Measurements from ENCODE around the gene IFNL4. TPM values are rescaled to one million over a fixed set of nuclear protein-coding genes. Genes with fewer than 3 reads are reported as not detected.

IFNL4 gene
- total RNA-seq, 1 experiment from 2014 or later: not detected

DNA sequence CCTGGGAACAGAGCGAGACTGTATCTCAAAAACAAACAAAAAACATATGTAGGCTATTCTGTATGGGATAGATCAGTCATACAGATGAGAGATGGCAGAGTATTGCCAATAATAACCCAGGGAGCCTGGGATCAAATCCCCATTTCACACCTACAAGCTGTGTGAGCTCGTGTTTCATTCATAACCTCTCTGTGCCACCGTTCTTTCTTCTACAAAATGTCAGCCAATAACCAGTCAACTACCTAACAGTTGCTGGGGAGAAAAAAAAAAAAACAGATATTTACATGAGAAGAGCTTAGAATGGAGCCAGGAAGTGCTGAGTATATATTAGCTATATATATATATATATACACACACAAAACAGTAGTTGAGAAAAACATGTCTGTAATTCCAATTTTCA, 13.0 kb upstream of the IFNL4 start:
- Mint-ChIP-seq H3K27me3 (ENCODE audit: low read depth) (peaks cover 79% of the 10 kb centered on the region), H3K27ac (no peak overlapping the region), H3K9me3 (peaks cover 4 to 9% of the 10 kb centered on the region in 2 experiments; a peak in 3 of 5 replicates), H3K36me3 (ENCODE audit: insufficient read depth in 1 of 3, low read depth in 3 of 3) (no peaks in the 10 kb centered on the region; a peak in 2 of 7 replicates), H3K4me1 (peaks cover 5 to 16% of the 10 kb centered on the region in 2 experiments), H3K4me3 (no peak overlapping the region)
- H3K4me2 ChIP-seq (ENCODE audit: insufficient read depth, insufficient read length, low read length): no peak overlapping the region
- H4K5ac ChIP-seq (ENCODE audit: insufficient read length, low read depth, low read length): no peak overlapping the region
- H3K56ac ChIP-seq (ENCODE audit: insufficient read length, low read depth, low read length): no peak overlapping the region
- H4K91ac ChIP-seq (ENCODE audit: insufficient read length, low read depth, low read length): no peak overlapping the region
- no peak for DNase-seq
- peaks cover 5% of the 10 kb centered on the region for H3K23me2 ChIP-seq (ENCODE audit: insufficient read length, low read depth, low read length, poor library complexity, severe bottlenecking)
- no peak overlapping the region for H2BK120ac ChIP-seq (ENCODE audit: low read depth, low read length, poor library complexity, severe bottlenecking)
- WGBS (ENCODE audit: extremely low coverage, insufficient read length, low lambda C conversion rate): no CpG with 5 or more reads among the region's 3 CpGs
- no peak overlapping the region for H3T11ph ChIP-seq (ENCODE audit: low read length)
- no peaks in the 10 kb centered on the region for H3K9me3 ChIP-seq (ENCODE audit: control insufficient read depth, low read depth, low read length)
- H2AFZ ChIP-seq (ENCODE audit: low read length): no peak overlapping the region
- no peak overlapping the region for H2AK5ac ChIP-seq (ENCODE audit: insufficient read length, low read length)
- H2BK12ac ChIP-seq (ENCODE audit: insufficient read length, low read depth, low read length): no peak overlapping the region
- no peak overlapping the region for H2BK20ac ChIP-seq (ENCODE audit: low read depth, low read length, poor library complexity, severe bottlenecking)
- no peaks in the 10 kb centered on the region for H3K4me1 ChIP-seq (ENCODE audit: insufficient read depth, low read length)
- no peaks in the 10 kb centered on the region for H3K79me1 ChIP-seq (ENCODE audit: insufficient read depth, low read depth, low read length, poor library complexity, severe bottlenecking)
- H2BK5ac ChIP-seq (ENCODE audit: insufficient read length, low read length): no peak overlapping the region
- H3K18ac ChIP-seq (ENCODE audit: insufficient read length, low read depth, low read length): no peak overlapping the region
- no peak overlapping the region for H4K8ac ChIP-seq (replicated peaks; ENCODE audit: insufficient read length, low read depth, low read length)
- H3K23ac ChIP-seq (ENCODE audit: insufficient read length, low read depth, low read length): no peak overlapping the region
- no peak overlapping the region for H3K4ac ChIP-seq (ENCODE audit: low read depth, low read length)
- H3K9ac ChIP-seq (ENCODE audit: extremely low read depth, insufficient read length, low read length): no peak overlapping the region
- no peaks in the 10 kb centered on the region for H4K20me1 ChIP-seq (ENCODE audit: control insufficient read depth, insufficient read depth, insufficient read length)
- TF ChIP-seq, protein P1, sequence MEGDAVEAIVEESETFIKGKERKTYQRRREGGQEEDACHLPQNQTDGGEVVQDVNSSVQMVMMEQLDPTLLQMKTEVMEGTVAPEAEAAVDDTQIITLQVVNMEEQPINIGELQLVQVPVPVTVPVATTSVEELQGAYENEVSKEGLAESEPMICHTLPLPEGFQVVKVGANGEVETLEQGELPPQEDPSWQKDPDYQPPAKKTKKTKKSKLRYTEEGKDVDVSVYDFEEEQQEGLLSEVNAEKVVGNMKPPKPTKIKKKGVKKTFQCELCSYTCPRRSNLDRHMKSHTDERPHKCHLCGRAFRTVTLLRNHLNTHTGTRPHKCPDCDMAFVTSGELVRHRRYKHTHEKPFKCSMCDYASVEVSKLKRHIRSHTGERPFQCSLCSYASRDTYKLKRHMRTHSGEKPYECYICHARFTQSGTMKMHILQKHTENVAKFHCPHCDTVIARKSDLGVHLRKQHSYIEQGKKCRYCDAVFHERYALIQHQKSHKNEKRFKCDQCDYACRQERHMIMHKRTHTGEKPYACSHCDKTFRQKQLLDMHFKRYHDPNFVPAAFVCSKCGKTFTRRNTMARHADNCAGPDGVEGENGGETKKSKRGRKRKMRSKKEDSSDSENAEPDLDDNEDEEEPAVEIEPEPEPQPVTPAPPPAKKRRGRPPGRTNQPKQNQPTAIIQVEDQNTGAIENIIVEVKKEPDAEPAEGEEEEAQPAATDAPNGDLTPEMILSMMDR (conservative IDR thresholded peaks at IDR 0.05): no peak
- no peak overlapping the region for H3K27ac ChIP-seq (ENCODE audit: insufficient read length, low read depth, low read length)
- H2BK15ac ChIP-seq (ENCODE audit: low read depth, low read length): no peak overlapping the region
- no peaks in the 10 kb centered on the region for H3K79me2 ChIP-seq (ENCODE audit: insufficient read depth, low read length)
- peaks cover 34% of the 10 kb centered on the region for H3K27me3 ChIP-seq (ENCODE audit: insufficient read depth, low read length)
- no peak overlapping the region for H3K14ac ChIP-seq (ENCODE audit: insufficient read depth, low read length)
